ENCODE results near the gene BTAF1.

The BTAF1 gene

DNA sequence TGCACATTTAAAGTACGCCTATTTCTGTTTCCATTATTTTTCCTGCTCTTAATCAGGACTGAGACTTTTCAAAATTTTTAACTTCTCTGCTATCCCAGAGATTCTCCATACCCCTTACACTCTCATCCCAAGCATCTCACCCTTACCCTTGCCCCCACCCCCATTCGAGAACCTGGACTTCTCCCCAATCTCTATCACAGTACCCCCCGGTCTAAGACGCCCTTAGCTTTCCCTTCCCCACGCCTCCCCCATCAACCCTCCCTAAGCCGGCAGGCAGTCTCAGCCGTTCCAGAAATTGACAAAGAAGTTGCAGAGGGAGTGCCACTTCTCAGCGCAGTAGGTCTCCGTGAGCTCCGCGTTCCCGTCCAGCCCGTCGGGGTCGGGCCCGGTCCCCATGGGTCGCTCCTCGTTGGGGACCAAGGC is 15.6 kb upstream of the BTAF1 start:
- peak in 5 of 58 donors; percentile 15 to 33 (median 22) for DNase-seq

DNA sequence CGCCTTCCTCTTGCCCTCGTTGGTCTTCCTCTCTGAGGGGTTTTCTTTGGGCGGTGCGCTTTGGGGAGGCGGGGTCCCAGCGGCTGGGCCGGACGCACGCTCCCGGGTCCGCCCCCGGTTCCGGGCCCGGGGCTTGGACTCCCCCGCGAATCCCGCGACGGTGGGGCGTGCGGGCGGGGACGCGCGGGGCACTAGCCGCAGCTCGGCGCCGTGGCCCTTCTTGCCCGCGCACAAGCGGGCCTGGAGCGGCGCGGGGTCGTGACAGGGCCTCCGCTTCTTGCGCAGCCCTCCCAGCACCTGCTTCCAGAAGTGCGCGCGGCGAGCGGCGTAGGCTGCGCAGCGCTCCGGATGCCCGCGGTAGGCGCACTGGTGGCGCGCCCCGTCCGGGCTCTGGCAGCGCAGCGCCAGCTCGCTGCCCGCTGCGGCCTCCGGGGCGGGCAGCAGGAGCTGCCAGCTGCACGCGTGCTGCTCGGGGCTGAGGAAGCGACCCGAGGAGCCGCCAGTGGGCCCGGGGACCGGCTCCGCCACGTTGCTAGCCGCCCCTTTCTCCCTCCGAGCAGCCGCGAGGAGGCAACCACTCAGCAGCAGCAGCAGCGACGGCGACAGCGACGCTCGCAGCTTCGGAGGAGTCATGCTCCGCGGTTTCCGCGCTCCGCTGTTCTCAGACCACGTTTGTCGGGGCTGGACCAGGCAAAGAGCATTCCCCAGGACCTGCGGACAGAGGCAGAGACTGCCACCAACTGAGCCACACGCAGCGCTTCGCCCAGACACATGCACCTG is 15.0 kb upstream of the BTAF1 start:
- peak in 54 of 58 donors; percentile 25 to 84 (median 66) for DNase-seq

DNA sequence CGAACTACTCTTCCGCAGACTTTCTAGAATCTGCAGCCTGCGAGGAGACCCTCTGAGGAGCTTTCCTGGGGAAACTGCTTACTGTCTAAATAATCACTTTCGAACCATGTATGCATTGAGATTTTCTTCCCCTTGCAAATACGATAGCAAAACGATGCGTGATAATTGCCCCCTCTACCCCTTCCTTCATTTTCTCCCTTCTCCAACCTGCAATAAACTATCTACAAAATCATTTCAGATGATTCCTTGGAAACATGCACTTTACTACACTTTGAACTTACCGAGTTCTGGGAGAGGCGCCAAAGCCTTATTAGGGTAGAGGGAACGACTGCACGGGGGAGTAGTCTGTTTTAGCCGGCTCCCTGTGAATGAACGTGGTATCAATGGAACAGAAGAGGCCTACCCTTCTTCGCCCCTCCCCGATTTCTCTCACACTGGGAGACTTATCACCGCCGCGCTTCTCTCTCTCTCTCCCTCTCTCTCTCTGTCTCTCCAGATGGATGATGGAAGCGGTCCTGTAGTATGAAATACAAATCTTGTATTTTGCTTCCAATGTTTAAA is 14.4 kb upstream of the BTAF1 start, which contains the start of gene FGFBP3:
FGFBP3 (minus strand) TSS at position 370 of the 561 bp plus-strand sequence. CDS start 517 bp downstream, outside the sequence.
- DNase-seq = peak in 20 of 58 donors; percentile 3 to 59 (median 12)

DNA sequence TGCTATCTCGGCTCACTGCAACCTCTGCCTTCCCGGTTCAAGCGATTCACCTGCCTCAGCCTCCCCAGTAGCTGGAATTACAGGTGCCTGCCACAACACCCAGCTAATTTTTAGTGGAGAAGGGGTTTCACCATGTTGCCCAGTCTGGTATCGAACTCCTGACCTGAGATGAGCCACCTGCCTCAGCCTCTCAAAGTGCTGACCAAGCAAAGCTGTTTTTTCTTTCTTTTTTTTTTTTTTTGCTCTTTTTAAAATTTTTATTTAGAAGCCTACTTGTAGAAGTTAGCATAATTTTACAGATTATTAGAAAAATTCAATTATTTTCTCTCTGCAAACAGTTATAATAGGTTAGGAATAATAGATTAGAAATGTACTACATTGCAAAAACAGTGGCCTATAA is 13.1 kb upstream of the BTAF1 start:
- no peak for DNase-seq

DNA sequence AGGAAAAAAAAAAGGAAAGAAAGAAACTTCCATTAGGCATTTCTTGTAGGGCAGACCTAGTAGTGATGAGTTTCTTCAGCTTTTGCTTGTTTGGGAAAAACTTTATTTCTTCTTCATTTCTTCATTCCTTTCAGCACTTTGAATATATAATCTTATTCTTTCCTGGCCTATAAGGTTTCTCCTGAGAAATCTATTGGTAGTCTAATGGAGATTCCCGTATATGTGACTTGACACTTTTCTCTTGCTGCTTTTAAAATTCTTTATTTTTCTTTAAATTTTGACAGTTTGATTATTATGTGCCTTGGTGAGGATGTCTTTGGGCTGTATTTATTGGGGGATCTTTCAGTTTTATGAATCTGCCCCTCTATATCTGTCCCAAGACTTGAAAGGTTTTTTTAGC is 3.9 kb upstream of the BTAF1 start:
- no peak for DNase-seq

DNA sequence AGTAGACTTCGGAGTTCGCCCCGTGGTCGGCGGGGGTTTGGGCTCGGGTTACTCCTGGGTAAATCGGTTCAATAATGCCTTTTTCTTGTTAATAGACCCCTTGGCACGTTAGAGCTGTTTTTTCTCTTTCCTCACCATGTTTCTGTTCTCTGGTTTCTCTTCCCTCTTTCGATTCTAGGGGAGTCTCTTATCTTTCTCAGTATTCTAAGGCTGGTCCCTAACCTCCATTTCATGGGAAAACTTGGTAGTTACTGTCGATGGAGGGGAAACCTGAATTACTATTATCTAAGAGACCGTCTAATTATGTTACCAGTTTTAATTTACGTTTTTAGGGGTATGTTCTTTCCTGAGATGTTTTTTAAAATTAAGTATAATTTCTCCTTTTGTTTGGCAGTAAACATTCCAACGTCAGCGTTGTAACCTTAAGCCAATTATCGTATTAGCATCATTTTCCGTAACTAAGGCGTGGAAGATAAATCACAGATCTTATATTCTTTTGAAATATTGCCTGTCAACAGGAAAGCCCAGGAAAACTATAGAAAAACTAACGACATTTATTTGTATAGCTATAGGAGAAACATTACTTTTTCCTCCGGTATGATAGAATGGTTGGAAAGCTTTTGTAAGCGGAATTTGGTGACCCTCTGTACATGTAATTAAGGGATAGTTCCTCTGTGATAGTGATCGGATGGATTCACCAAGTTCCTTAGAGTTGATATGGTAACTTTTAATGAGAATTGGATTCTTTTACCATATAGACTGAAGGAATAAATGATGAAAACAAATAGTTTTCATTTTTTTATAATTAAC is 847 bp downstream of the BTAF1 start:
- no peak for DNase-seq

DNA sequence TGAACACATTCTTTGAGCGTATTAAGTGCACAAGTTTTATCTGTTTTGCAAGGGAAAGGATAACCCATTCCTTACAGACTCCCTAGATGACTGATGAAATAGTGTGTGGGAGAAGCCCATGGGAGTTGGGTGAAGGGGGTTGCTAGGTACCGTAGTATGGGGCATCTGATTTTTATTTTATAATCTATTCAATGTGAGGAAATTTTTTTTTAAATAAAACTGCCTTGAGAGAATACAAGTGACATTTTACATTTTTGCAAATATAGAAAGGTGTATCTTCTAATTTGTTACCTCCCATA is 1.4 kb downstream of the BTAF1 start:
- no peak for DNase-seq

DNA sequence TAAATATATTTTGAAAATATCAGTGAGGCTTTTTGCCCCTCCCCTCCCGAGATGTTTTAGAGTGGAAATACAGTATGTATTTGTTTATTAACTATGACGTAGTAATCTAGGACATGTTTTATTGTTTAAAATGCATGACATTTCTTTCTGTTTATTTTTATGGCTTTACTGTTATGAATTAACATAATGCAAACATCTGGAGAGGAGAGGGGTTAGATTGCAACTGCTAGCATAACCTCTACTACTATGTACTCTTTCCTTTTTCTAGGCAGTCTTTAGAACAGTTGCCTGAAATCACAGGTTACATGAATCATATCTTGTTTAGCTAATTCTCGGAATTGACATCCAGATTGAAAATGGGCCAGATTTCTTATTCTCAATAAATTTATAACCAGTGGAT is 7.4 kb downstream of the BTAF1 start:
- no peak for DNase-seq

DNA sequence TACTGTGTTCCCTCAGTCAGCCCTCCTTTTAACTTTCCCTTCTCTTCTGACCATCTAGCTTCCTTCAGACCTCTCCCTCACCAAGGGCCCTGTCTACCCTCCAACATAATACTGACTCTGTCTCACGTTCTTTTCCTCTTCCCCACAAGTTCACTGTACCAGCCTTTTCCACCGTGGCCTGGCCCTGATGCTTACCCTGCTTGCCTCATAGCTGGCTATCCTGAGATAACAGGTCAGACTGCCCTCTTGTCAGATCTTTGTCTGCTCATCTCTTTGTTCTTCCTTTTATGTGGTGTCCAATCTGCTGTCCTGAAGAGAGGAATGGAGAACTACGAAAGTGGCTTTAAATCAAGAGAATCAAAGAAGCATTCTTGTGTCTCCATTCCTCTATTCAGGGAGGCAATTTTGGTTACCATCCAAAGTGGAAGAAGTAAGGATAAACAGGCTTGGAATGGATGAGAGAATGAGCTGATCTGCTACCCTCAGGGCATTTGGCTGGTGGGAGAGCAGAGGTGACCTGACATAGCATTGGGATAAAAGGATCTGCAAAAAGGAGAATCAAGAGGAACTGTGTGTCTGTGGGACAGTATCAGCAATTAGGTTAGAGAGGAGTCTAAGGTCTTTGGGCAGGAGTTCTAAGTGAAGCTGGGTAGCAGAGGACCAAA is 8.1 kb downstream of the BTAF1 start:
- DNase-seq = no peak

DNA sequence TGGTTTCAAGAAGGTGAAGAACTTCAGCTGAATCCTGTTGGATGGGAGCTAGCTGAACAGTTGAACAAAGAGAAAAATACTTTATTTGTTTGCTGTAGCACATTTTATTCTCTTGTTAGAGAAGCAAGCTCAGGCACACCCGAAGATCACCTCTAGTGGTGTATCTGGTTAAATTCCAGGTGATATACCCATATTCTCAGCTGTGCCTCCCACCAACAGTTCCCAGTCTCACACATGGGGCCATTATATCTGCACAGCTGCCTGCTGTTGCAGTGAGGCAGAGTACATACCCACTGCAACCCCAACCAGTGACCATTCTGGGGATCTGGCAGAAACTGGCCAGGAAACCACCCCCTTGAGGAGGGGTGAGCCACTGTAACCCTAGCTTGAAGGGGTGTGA is 9.2 kb downstream of the BTAF1 start:
- DNase-seq = no peak

DNA sequence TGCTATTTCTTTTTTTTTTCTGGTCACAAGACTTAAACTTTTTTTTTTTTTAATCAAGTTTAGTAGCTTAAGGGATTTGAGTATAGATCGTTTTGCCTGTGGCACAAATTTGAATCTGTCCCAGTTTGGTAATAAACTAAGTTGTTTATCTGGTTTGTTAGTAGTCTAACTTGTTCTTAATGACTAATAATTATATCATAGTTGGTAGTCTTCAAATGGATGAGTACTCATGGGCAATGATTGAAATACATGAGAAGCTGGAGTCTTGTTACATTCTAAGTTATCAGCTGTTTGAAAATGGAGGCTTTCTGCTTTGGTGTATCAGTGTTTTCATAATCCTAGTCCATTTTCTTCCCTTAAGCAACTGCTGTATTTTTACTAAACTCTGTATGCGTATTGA is 12.3 kb downstream of the BTAF1 start:
- DNase-seq = no peak

DNA sequence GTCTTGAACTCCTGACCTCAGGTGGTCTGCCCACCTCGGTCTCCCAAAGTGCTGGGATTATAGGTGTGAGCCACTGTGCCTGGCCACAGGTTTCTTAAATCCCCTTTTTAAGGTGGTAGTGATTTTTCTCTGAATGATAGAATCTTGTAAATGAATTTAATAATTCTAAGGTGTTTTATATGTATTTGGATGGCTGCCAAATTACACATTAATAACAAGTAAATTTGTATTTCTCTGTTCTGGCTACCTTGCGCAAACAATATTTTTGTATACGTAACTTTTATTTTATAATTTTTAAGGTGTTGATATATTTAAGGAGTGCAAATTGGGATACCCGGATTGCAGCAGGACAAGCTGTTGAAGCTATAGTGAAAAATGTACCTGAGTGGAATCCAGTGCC is 16.1 kb downstream of the BTAF1 start:
- no peak for DNase-seq

DNA sequence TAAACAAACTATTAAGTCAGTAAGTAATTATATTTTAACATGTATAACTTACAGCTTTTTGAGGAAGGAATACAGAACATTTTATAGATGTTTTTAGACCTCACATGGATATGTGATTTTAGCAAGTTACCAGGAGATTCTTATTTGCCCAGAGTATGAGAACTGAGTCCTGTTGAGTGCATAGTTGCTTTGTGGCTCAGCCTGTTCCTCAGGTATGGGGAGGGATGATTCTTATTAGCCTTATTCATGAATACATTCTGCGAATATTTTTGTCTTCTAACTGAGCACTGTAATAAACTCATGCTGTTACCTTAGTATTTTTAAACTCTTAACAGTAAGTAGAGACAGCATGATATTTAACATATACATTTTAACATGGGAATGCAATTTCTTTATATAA is 17.9 kb downstream of the BTAF1 start:
- no peak for DNase-seq

DNA sequence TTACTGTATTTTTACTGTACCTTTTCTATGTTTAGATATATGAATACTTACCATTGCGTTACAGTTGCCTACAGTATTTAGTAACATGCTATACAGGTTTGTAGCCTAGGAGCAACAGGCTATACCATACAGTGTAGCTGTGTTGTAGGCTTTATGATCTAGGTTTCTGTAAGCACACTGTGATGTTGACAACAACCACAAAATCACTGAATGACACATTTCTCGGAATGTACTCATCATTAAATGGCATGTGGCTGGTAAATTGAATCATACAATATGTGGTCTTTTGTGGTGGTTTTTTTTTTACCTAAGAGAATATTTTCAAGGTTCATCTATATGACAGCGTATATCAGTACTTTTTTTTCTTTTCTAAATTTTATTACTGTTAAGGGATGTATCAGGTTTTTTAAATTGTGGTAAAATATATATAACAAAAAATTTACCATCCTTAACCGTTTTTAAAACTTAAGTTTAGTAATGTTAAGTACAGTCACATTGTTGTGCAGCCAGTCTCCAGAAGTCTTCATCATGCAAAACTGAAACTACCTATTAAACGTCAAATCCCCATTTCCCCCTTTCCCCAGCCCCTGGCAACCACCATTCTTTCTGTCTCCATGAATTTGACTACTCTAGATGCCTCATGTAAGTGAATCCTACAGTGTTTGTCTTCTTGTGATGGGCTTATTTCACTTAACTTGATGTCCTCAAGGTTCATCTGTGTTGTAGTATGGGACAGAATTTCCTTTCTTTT is 21.5 kb downstream of the BTAF1 start:
- DNase-seq = no peak

DNA sequence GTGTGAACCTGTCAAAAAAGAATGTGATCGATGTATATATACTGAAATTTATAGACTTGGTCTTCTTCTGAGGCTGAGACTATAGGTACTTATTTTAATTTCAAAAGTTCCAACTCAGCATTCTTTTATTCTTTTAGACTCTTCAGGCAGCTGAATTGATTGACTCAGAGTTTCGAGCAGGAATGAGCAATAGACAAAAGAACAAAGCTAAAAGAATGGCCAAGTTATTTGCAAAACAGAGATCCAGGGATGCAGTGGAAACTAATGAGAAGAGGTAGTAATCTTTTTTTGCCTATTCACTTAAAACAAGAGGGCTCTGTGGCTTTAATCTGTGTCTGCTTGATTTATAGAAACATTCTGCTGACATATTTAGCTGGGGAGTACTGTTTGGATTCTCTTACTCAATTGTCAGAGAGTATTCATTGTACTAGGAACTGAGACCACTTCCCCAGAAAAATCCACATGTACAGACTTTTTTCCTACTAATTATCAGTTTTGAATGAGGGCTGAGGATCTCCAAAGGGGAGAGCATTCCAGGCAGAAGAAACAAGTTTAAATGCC is 30.1 kb downstream of the BTAF1 start:
- no peak for DNase-seq

DNA sequence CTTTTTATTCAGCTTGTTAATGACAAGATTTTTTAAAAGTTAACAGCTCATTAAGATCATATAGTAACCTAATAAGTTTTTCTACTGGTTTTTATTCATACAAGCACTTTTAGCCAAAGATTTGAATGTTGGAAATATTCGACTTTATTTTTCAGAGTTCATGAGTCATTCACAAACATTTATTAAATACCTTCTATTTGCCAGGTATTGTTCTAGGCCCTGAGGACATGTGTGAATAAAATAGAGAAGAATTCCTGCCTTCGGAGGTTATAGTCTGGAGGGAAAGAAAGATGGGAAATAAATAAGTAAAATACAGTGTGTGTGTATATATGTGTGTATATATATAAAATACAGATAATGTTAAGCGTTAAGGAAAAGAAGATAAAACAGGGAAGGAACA is 31.5 kb downstream of the BTAF1 start:
- no peak for DNase-seq

DNA sequence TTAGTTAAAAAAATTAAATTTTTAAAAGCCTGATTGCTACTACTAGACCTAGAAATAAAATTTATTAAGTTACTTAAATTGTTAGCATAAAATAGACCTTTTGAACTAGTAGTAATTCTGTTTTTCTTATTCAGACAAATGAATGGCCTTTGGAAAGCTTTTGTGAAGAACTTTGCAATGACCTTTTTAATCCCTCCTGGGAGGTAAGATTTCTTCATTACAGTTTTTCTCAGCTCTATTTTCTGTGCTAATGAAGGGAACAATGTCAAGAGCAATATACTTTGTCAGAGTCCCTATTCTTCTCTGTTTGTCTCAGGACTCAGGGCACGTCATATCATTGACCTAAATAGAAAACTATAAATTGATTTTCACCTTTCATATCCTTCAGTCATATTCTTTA is 33.5 kb downstream of the BTAF1 start:
- no peak for DNase-seq

DNA sequence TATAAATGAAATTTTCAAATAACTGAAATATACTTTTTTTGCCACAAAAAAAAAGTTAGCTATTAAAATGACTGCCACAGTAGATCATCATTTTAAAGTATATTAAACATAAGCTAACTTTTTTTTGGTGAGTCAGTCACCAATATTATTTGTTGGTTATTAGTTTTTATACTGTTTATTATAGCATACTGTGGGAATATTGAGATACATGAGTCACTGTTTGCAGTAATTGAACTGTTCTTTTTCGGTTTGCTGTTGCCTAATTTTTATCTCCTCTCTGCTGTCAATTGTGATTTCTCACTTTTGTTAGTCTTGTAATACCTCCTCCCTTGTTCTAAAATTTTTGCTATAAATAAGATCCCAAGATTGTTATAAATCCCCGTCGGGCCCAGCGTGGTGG is 45.7 kb downstream of the BTAF1 start:
- DNase-seq = no peak

DNA sequence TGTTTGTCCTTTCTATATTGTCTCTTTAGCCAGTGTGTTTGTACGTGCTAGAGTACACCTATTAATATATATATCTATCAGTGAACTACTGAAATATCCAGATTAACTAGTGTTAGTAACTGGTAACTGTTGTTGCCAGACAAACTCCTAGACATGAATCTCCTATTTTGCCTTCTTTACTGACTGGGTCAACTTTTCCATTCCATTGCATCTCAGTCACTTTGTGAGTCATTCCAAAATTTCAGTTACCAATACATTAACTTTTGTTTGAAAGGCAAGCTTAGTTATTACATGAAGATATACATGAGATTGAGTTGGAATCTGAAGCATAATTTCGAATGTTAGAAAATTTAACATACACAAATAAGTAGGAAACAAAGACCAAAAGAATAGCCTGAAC is 51.4 kb downstream of the BTAF1 start:
- DNase-seq = no peak

DNA sequence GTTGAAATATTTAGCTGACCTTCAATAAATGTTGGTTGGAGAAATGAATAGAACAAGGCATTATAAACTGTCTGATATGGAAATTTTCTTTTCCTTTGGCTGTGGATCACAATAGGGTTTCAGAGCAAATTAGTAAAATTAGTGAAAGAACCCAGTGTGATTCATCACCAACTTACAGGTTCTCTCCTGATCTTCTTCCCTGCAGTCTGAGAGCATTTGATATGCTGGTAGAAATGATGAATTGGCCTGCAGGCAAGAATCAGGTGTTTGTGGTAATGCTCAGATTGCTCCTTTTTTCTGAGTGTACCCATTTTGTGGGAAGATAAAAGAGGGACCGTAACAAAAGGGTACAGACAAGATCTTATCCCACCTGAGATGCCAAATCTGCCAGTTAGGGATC is 51.9 kb downstream of the BTAF1 start:
- no peak for DNase-seq

All from anterior cingulate cortex (tissue), 58 donors.